ENCODE data around the gene JPH2. TPM values are rescaled to one million over a fixed set of nuclear protein-coding genes. Genes with fewer than 3 reads are reported as not detected.
A peak's percentile ranks its signal among the peaks of the same experiment; 100 is the strongest.

The JPH2 gene
- total RNA-seq, 1 donor from 2014 or later = 7.9 TPM

GRCh38 chr20:44176833-44177534, 10.0 kb downstream of the JPH2 start:
- ATAC-seq = peak; percentile 90
- no peak overlapping the region for H3K27ac ChIP-seq
- no peaks in the 10 kb centered on the region for H3K4me1 ChIP-seq
- no peak for TF ChIP-seq CTCF (IDR thresholded peaks at IDR 0.05)
- DNase-seq = no peak
- H3K9me3 ChIP-seq = no peaks in the 10 kb centered on the region
- intact Hi-C loops (cut with DNase I) = no loop called here
- H3K36me3 ChIP-seq = no peaks in the 10 kb centered on the region
- H3K27me3 ChIP-seq = peaks cover 11% of the 10 kb centered on the region
- H3K4me3 ChIP-seq = no peak overlapping the region

GRCh38 chr20:44174996-44175765, 11.8 kb downstream of the JPH2 start:
- H3K27me3 ChIP-seq = peaks cover 3% of the 10 kb centered on the region
- intact Hi-C loops (cut with DNase I) = no loop called here
- H3K4me3 ChIP-seq = no peak overlapping the region
- no peak for TF ChIP-seq CTCF (IDR thresholded peaks at IDR 0.05)
- H3K4me1 ChIP-seq = no peaks in the 10 kb centered on the region
- no peaks in the 10 kb centered on the region for H3K36me3 ChIP-seq
- no peak for DNase-seq
- no peaks in the 10 kb centered on the region for H3K9me3 ChIP-seq
- ATAC-seq = no peak
- no peak overlapping the region for H3K27ac ChIP-seq

GRCh38 chr20:44173846-44174245, 13.1 kb downstream of the JPH2 start:
- Histone ChIP-seq H3K27ac (no peak overlapping the region), H3K4me1 (no peaks in the 10 kb centered on the region), H3K4me3 (no peak overlapping the region), H3K36me3 (no peaks in the 10 kb centered on the region), H3K9me3 (no peaks in the 10 kb centered on the region), H3K27me3 (no peaks in the 10 kb centered on the region)
- intact Hi-C loops (cut with DNase I) = no loop called here
- DNase-seq = no peak
- no peak for ATAC-seq
- TF ChIP-seq CTCF (IDR thresholded peaks at IDR 0.05) = no peak

GRCh38 chr20:44173116-44173515, 13.9 kb downstream of the JPH2 start:
- intact Hi-C loops (cut with DNase I) = no loop called here
- ATAC-seq (no peak), DNase-seq (no peak)
- Histone ChIP-seq H3K4me1 (no peaks in the 10 kb centered on the region), H3K9me3 (no peaks in the 10 kb centered on the region), H3K27me3 (no peaks in the 10 kb centered on the region), H3K4me3 (no peak overlapping the region), H3K27ac (no peak overlapping the region), H3K36me3 (no peaks in the 10 kb centered on the region)
- no peak for TF ChIP-seq CTCF (IDR thresholded peaks at IDR 0.05)

- Histone ChIP-seq H3K9me3 (no peaks in the 10 kb centered on the region), H3K27me3 (no peaks in the 10 kb centered on the region), H3K27ac (no peak overlapping the region), H3K4me3 (no peak overlapping the region), H3K36me3 (no peaks in the 10 kb centered on the region), H3K4me1 (no peaks in the 10 kb centered on the region)
- ATAC-seq = no peak
- intact Hi-C loops (cut with DNase I) = no loop called here
- DNase-seq = no peak
- no peak for TF ChIP-seq CTCF (IDR thresholded peaks at IDR 0.05)
Observed at GRCh38 chr20:44172572-44172950, 14.4 kb downstream of the JPH2 start.
